Fibroblast of lung (primary cell): ENCODE data around the gene IL36RN.

Source experiments
- EZH2 ChIP-seq: IDR thresholded peaks from 2 replicates; pipeline ENCODE4 v1.5.1; 2012; ENCODE audit warnings: low read length, control low read depth, mild to moderate bottlenecking; ENCODE audit errors: missing control alignments
- TF ChIP-seq, protein P1 (sequence below), 2 donors: IDR thresholded peaks in 1 of 2; conservative IDR thresholded peaks in 1 of 2; 1 replicate in 1 of 2; 2 replicates in 1 of 2; pipeline ENCODE4 v1.5.1; 2011 to 2012; ENCODE audit warnings: low read length in 2 of 2, control low read depth in 1 of 2, inconsistent platforms in 1 of 2, low read depth in 1 of 2, mild to moderate bottlenecking in 1 of 2

DNA sequence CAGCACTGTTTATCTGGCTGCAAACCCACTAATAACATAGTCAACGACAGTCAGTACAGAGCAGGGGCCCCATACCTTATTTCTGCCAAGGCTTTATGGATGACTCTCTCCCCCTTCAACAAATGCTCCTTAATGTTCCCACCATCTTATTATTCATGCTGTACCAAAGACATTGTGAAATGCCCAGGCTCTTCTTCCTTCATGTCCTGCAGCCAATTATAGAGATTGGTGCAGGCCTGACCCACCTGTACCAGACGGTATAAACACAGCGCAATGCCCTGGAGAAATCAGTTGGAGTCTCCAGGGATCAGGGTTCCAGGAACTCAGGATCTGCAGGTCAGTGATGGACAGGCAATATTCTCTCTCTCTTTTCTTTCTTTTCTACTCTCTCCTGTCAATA is 8.7 kb downstream of the IL36RN start, which contains the start of gene IL1F10:
- TF ChIP-seq, protein P1, sequence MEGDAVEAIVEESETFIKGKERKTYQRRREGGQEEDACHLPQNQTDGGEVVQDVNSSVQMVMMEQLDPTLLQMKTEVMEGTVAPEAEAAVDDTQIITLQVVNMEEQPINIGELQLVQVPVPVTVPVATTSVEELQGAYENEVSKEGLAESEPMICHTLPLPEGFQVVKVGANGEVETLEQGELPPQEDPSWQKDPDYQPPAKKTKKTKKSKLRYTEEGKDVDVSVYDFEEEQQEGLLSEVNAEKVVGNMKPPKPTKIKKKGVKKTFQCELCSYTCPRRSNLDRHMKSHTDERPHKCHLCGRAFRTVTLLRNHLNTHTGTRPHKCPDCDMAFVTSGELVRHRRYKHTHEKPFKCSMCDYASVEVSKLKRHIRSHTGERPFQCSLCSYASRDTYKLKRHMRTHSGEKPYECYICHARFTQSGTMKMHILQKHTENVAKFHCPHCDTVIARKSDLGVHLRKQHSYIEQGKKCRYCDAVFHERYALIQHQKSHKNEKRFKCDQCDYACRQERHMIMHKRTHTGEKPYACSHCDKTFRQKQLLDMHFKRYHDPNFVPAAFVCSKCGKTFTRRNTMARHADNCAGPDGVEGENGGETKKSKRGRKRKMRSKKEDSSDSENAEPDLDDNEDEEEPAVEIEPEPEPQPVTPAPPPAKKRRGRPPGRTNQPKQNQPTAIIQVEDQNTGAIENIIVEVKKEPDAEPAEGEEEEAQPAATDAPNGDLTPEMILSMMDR (conservative IDR thresholded peaks at IDR 0.05 in 1 of 2, IDR thresholded peaks at IDR 0.05 in 1 of 2; ENCODE audit: low read depth in 1 of 2, low read length in 2 of 2): no peak
- TF ChIP-seq EZH2: no peak
